HT1080 (cell line): ENCODE results near the gene WDR91. TPM values are rescaled to one million over a fixed set of nuclear protein-coding genes. Genes with fewer than 3 reads are reported as not detected.

ENCODE experiments used
- DNase-seq: peaks from one replicate; pipeline ENCODE4 v3.0.0-alpha.2; 2015; ENCODE audit warnings: low read depth
- total RNA-seq: library from RNA; depleted of rRNA; stranded (reverse); fragments of >200 nt; shearing (Covaris generic); gene quantifications from 2 replicates; pipeline ENCODE4 v1.2.3, GENCODE V29; 2014

Gene WDR91
- total RNA-seq, 1 experiment from 2014 or later: 3.9 TPM

- DNase-seq: no peak
Measured at GRCh38 chr7:135199439-135199838, 11.9 kb downstream of the WDR91 start.

- DNase-seq: no peak
Measured at GRCh38 chr7:135197906-135198655, 13.2 kb downstream of the WDR91 start.

- DNase-seq: no peak
Measured at GRCh38 chr7:135197343-135197742, 14.0 kb downstream of the WDR91 start.

GRCh38 chr7:135195968-135196629, 15.2 kb downstream of the WDR91 start:
- no peak for DNase-seq

- DNase-seq: no peak
Measured at GRCh38 chr7:135195156-135195555, 16.2 kb downstream of the WDR91 start.

- DNase-seq: no peak
Measured at GRCh38 chr7:135194494-135195095, 16.7 kb downstream of the WDR91 start.

GRCh38 chr7:135193615-135194081, 17.7 kb downstream of the WDR91 start:
- DNase-seq: peak; percentile 44

GRCh38 chr7:135192914-135193536, 18.3 kb downstream of the WDR91 start:
- no peak for DNase-seq

GRCh38 chr7:135190703-135191102, 20.6 kb downstream of the WDR91 start:
- DNase-seq: no peak

GRCh38 chr7:135189961-135190360, 21.4 kb downstream of the WDR91 start:
- no peak for DNase-seq

- DNase-seq: no peak
Measured at GRCh38 chr7:135189221-135189662, 22.1 kb downstream of the WDR91 start.

- DNase-seq: no peak
Measured at GRCh38 chr7:135188298-135188984, 22.9 kb downstream of the WDR91 start.

- no peak for DNase-seq
Measured at GRCh38 chr7:135186841-135187253, 24.5 kb downstream of the WDR91 start.

- DNase-seq: no peak
Measured at GRCh38 chr7:135186261-135186540, 25.1 kb downstream of the WDR91 start.

- no peak for DNase-seq
Measured at GRCh38 chr7:135185471-135186260, 25.7 kb downstream of the WDR91 start.

GRCh38 chr7:135184254-135184841, 27.0 kb downstream of the WDR91 start:
- DNase-seq: no peak

- no peak for DNase-seq
Measured at GRCh38 chr7:135183478-135183877, 27.8 kb downstream of the WDR91 start.

GRCh38 chr7:135181929-135182678, 29.2 kb downstream of the WDR91 start:
- DNase-seq: no peak

- no peak for DNase-seq
Measured at GRCh38 chr7:135181261-135181928, 29.9 kb downstream of the WDR91 start.
